Thoracic aorta (tissue), 2 donors: ENCODE measurements around the gene RUNX2. TPM values are rescaled to one million over a fixed set of nuclear protein-coding genes. Genes with fewer than 3 reads are reported as not detected.

ENCODE experiments used
- ATAC-seq: fragments of 150-250 bp; one replicate; pipeline ENCODE4 v1.8.0; 2017; ENCODE audit warnings: low read depth; ENCODE audit not compliant: insufficient number of reproducible peaks, low FRiP score
- DNase-seq: peaks from one replicate; pipeline ENCODE4 v3.0.0-alpha.2; 2020; ENCODE audit warnings: low spot score
- H3K27ac ChIP-seq, 2 donors: fragments of 200-600 bp; sonication (generic); 1 replicate in 1 of 2; 2 replicates in 1 of 2; pipeline ENCODE4 v1.5.1; 2016; ENCODE audit warnings: mild to moderate bottlenecking in 2 of 2, moderate library complexity in 2 of 2
- H3K27me3 ChIP-seq: fragments of 200-600 bp; sonication (generic); replicated peaks from 2 replicates; pipeline ENCODE4 v1.6.0; 2016; ENCODE audit warnings: mild to moderate bottlenecking; ENCODE audit not compliant: insufficient read depth
- H3K36me3 ChIP-seq: fragments of 200-600 bp; sonication (generic); one replicate; pipeline ENCODE4 v1.5.1; 2016
- H3K4me1 ChIP-seq, 2 donors: fragments of 200-600 bp; sonication (generic); 1 replicate in 1 of 2; 2 replicates in 1 of 2; pipeline versions ENCODE4 v1.5.1 to v1.6.0; 2016; ENCODE audit warnings: low read depth in 2 of 2, mild to moderate bottlenecking in 1 of 2; ENCODE audit not compliant: control insufficient read depth in 1 of 2
- H3K4me3 ChIP-seq: fragments of 200-600 bp; sonication (generic); 2 replicates; pipeline ENCODE4 v1.5.1; 2016; ENCODE audit warnings: mild to moderate bottlenecking
- H3K9me3 ChIP-seq: fragments of 200-600 bp; sonication (generic); 2 replicates; pipeline ENCODE4 v1.5.1; 2016
- total RNA-seq, 2 donors: library from RNA; depleted of rRNA; stranded (reverse); fragments of >200 nt; gene quantifications; one replicate each; pipeline versions ENCODE4 v1.1.0 to v1.2.3, GENCODE V29; 2016
- TF ChIP-seq, protein P1 (sequence below): fragments of 200-600 bp; sonication (generic); IDR thresholded peaks from one replicate; pipeline ENCODE4 v1.5.1; 2019; ENCODE audit warnings: antibody characterized with exemption

Gene RUNX2
- total RNA-seq, 2 donors from 2014 or later: 3.2 to 7.9 TPM

DNA sequence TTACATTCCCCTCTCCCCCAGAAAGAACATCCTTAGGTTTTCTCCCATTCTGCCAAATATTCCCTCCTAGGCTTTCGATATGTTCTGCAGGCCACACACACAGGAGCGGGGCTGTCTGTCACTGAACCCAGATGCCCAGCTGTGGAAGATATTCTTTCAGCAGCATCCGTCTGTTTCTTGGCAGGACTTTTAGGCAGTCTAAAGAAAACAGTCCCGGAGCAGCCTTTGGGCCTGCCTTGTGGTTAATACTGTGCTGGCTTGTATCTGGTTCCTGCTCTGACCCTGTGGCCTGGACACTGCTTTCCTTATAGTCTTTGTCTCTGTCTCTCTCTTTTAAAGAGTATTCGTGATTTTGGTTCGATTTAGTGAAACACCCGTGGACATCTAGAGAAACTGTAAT lies 144.3 kb downstream of the RUNX2 start:
- no peak overlapping the region for H3K27ac ChIP-seq
- H3K4me3 ChIP-seq: no peak overlapping the region
- no peak for ATAC-seq

DNA sequence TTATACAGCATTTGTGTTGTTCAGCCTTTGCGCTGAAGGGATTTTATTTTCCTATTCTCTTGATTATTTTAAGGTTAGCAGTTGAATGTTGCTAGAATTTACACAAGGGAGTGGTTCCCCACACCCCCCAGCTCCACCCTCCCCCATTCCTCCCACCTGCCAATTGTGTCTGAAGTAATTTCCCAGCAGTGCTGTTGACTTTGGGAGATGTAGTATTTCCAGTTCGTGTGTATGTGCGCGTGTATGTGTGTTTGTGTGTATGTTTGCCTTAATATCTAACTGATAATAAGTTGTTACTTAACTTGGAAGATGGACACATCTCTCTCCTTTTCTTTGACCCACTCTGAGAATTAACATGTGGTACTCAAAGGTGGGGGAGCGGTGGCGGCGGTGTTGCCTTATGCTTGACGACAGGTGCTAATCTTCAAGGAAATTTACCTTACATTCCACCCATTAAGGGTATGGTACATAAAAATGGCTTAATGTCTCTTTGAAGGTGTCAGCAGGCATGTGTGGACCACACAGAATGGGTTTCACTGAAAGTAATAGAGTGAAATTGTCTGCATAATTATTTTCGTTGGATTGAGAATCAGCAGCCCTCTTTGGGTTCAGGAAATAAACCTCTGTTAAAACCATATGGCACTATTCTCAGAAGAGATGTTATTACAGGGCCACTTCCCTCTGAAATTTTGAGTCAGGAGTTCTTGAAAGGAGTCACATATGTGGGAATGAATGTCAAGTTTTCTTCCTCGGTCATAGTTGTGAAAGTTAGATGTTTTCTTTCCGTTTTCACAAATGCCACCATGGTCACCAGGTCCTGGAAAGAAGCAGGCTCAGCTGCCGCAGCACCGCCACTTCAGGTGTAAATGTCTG lies 145.2 kb downstream of the RUNX2 start:
- no peaks in the 10 kb centered on the region for H3K4me1 ChIP-seq
- H3K4me3 ChIP-seq: no peak overlapping the region
- no peaks in the 10 kb centered on the region for H3K27me3 ChIP-seq
- no peaks in the 10 kb centered on the region for H3K9me3 ChIP-seq
- DNase-seq (no peak), ATAC-seq (no peak)
- TF ChIP-seq, protein P1, sequence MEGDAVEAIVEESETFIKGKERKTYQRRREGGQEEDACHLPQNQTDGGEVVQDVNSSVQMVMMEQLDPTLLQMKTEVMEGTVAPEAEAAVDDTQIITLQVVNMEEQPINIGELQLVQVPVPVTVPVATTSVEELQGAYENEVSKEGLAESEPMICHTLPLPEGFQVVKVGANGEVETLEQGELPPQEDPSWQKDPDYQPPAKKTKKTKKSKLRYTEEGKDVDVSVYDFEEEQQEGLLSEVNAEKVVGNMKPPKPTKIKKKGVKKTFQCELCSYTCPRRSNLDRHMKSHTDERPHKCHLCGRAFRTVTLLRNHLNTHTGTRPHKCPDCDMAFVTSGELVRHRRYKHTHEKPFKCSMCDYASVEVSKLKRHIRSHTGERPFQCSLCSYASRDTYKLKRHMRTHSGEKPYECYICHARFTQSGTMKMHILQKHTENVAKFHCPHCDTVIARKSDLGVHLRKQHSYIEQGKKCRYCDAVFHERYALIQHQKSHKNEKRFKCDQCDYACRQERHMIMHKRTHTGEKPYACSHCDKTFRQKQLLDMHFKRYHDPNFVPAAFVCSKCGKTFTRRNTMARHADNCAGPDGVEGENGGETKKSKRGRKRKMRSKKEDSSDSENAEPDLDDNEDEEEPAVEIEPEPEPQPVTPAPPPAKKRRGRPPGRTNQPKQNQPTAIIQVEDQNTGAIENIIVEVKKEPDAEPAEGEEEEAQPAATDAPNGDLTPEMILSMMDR: no peak
- no peak overlapping the region for H3K27ac ChIP-seq
- no peaks in the 10 kb centered on the region for H3K36me3 ChIP-seq

More for the DNA sequence above, 144.3 kb downstream of the RUNX2 start:
- TF ChIP-seq, protein P1: no peak
- Histone ChIP-seq H3K9me3 (no peaks in the 10 kb centered on the region), H3K36me3 (no peaks in the 10 kb centered on the region), H3K4me1 (no peaks in the 10 kb centered on the region), H3K27me3 (no peaks in the 10 kb centered on the region)
- no peak for DNase-seq

DNA sequence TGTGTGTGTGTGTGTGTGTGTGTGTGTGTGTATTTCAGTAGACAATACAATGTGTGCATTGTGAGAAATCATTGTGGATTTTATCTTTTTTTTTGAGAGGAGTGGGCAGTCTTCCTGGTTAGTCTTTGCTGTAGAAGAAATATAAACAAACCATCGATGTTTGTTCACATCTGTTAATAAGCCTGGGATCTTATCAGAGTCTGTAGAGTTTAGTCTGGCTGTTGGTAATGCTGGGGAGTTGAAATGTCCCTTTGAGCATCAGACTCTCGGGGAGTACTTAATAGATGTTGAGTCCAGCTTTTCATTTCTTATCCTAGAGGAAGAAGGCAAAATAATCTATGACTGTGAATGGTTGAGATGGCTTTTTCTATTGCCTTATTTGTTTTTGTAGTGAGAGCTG lies 146.2 kb downstream of the RUNX2 start:
- no peaks in the 10 kb centered on the region for H3K36me3 ChIP-seq
- DNase-seq: no peak
- H3K27ac ChIP-seq: no peak overlapping the region
- no peak overlapping the region for H3K4me3 ChIP-seq
- no peaks in the 10 kb centered on the region for H3K4me1 ChIP-seq
- no peak for ATAC-seq
- TF ChIP-seq, protein P1: no peak
- H3K9me3 ChIP-seq: no peaks in the 10 kb centered on the region
- H3K27me3 ChIP-seq: no peaks in the 10 kb centered on the region

DNA sequence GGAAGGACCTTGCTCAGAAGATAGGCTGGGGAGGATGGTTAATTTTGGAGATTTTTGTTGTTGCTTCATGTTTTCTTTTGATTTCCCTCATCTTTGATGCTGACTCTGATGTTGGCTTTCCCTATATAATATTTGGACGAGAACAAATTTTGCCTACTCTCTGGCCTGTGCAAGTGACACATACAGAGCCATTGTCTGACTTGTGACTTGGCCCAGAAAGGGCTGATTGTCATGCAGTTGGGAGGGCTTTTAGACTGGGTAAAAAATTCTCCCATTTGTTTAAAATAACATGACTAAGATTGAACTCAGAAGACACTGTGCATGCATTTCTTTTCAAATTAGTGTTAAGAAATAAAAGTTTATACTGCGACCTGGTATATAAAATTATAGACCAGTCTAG lies 148.2 kb downstream of the RUNX2 start:
- peaks cover 0 to 5% of the 10 kb centered on the region in 2 donors for H3K4me1 ChIP-seq
- no peak overlapping the region for H3K27ac ChIP-seq
- no peak for DNase-seq
- TF ChIP-seq, protein P1: no peak
- no peaks in the 10 kb centered on the region for H3K36me3 ChIP-seq
- H3K4me3 ChIP-seq: no peak overlapping the region
- H3K27me3 ChIP-seq: no peaks in the 10 kb centered on the region
- ATAC-seq: no peak
- H3K9me3 ChIP-seq: no peaks in the 10 kb centered on the region

DNA sequence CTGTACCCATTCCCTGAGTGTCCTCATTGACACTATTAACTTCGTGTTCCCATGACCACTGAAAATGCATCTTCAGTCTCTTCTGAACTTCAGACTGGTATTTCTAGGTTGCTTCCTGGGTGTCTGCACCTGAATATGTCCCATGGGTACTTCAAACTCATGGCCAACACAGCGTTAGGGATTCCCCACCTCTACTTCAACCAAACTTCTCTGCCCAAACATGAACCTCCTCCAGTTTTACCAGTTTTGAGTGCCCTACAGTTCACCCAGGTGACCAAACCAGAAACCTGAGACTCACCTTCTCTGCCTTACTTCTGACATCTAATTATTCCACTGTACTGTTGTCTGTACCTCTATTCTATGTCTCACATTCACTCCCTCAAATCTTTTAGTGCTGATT lies 149.1 kb downstream of the RUNX2 start:
- TF ChIP-seq, protein P1: no peak
- no peak for DNase-seq
- no peak for ATAC-seq
- Histone ChIP-seq H3K27me3 (no peaks in the 10 kb centered on the region), H3K4me1 (peaks cover 0 to 5% of the 10 kb centered on the region in 2 donors), H3K27ac (no peak overlapping the region), H3K4me3 (no peak overlapping the region), H3K36me3 (no peaks in the 10 kb centered on the region), H3K9me3 (no peaks in the 10 kb centered on the region)
